ENCODE data around the gene CENPP. TPM values are rescaled to one million over a fixed set of nuclear protein-coding genes. Genes with fewer than 3 reads are reported as not detected.

CENPP gene
- total RNA-seq, 1 experiment from 2014 or later, result 24.2 TPM

GRCh38 chr9:92381775-92382174 is 56.0 kb downstream of the CENPP start:
- H3K4me1 ChIP-seq, result peaks cover 7% of the 10 kb centered on the region
- no peak overlapping the region for H3K27ac ChIP-seq
- H3K4me3 ChIP-seq, result no peak overlapping the region
- peaks cover 2% of the 10 kb centered on the region; the same call in 1 of the 2 replicates for H3K36me3 ChIP-seq
- DNase-seq, result no peak
- H3K27me3 ChIP-seq, result no peaks in the 10 kb centered on the region
- no peaks in the 10 kb centered on the region for H3K9me3 ChIP-seq (replicated peaks)

GRCh38 chr9:92384375-92384774 is 58.6 kb downstream of the CENPP start:
- Histone ChIP-seq H3K9me3 (replicated peaks) (no peaks in the 10 kb centered on the region), H3K4me3 (no peak overlapping the region), H3K4me1 (no peaks in the 10 kb centered on the region), H3K27ac (no peak overlapping the region), H3K36me3 (peaks cover 2% of the 10 kb centered on the region; the same call in 1 of the 2 replicates), H3K27me3 (no peaks in the 10 kb centered on the region)
- no peak for DNase-seq

GRCh38 chr9:92385001-92385400 is 59.2 kb downstream of the CENPP start:
- Histone ChIP-seq H3K27me3 (no peaks in the 10 kb centered on the region), H3K27ac (no peak overlapping the region), H3K9me3 (replicated peaks) (no peaks in the 10 kb centered on the region), H3K4me1 (no peaks in the 10 kb centered on the region), H3K4me3 (no peak overlapping the region), H3K36me3 (peaks cover 2% of the 10 kb centered on the region; the same call in 1 of the 2 replicates)
- DNase-seq, result no peak

- Histone ChIP-seq H3K36me3 (no peaks in the 10 kb centered on the region; the same call in 1 of the 2 replicates), H3K27me3 (no peaks in the 10 kb centered on the region), H3K4me3 (no peak overlapping the region), H3K9me3 (replicated peaks) (no peaks in the 10 kb centered on the region), H3K27ac (no peak overlapping the region), H3K4me1 (no peaks in the 10 kb centered on the region)
- no peak for DNase-seq
These were observed 59.7 kb downstream of the CENPP start for GRCh38 chr9:92385477-92385876.

GRCh38 chr9:92385953-92386352 is 60.2 kb downstream of the CENPP start:
- Histone ChIP-seq H3K27me3 (no peaks in the 10 kb centered on the region), H3K4me3 (no peak overlapping the region), H3K36me3 (no peaks in the 10 kb centered on the region), H3K9me3 (replicated peaks) (no peaks in the 10 kb centered on the region), H3K4me1 (no peaks in the 10 kb centered on the region), H3K27ac (no peak overlapping the region)
- DNase-seq, result no peak

- Histone ChIP-seq H3K9me3 (replicated peaks) (peaks cover 4% of the 10 kb centered on the region; the same call in 1 of the 2 replicates), H3K36me3 (no peaks in the 10 kb centered on the region), H3K4me1 (no peaks in the 10 kb centered on the region), H3K27me3 (no peaks in the 10 kb centered on the region), H3K27ac (no peak overlapping the region), H3K4me3 (no peak overlapping the region)
- no peak for DNase-seq
These were observed 66.9 kb downstream of the CENPP start for GRCh38 chr9:92392690-92393089.

GRCh38 chr9:92393686-92394085 is 67.9 kb downstream of the CENPP start:
- Histone ChIP-seq H3K36me3 (no peaks in the 10 kb centered on the region), H3K4me1 (no peaks in the 10 kb centered on the region), H3K4me3 (no peak overlapping the region), H3K27ac (no peak overlapping the region), H3K9me3 (replicated peaks) (peaks cover 4% of the 10 kb centered on the region; the same call in 1 of the 2 replicates), H3K27me3 (no peaks in the 10 kb centered on the region)
- DNase-seq, result no peak

GRCh38 chr9:92395617-92396016 is 69.9 kb downstream of the CENPP start:
- Histone ChIP-seq H3K27ac (no peak overlapping the region), H3K36me3 (peaks cover 4% of the 10 kb centered on the region; the same call in 1 of the 2 replicates), H3K27me3 (no peaks in the 10 kb centered on the region), H3K4me3 (no peak overlapping the region), H3K4me1 (no peaks in the 10 kb centered on the region), H3K9me3 (replicated peaks) (peaks cover 4% of the 10 kb centered on the region; the same call in 1 of the 2 replicates)
- DNase-seq, result no peak

GRCh38 chr9:92397853-92398252 is 72.1 kb downstream of the CENPP start:
- peaks cover 4% of the 10 kb centered on the region; the same call in 1 of the 2 replicates for H3K9me3 ChIP-seq (replicated peaks)
- no peak overlapping the region for H3K4me3 ChIP-seq
- H3K4me1 ChIP-seq, result no peaks in the 10 kb centered on the region
- H3K27me3 ChIP-seq, result no peaks in the 10 kb centered on the region
- no peak for DNase-seq
- H3K27ac ChIP-seq, result no peak overlapping the region
- H3K36me3 ChIP-seq, result peaks cover 4% of the 10 kb centered on the region; the same call in 1 of the 2 replicates

GRCh38 chr9:92402360-92402759 is 76.6 kb downstream of the CENPP start:
- H3K27ac ChIP-seq, result no peak overlapping the region
- no peak for DNase-seq
- no peaks in the 10 kb centered on the region for H3K4me1 ChIP-seq
- H3K4me3 ChIP-seq, result no peak overlapping the region
- H3K27me3 ChIP-seq, result no peaks in the 10 kb centered on the region
- peaks cover 4% of the 10 kb centered on the region; the same call in 1 of the 2 replicates for H3K36me3 ChIP-seq
- no peaks in the 10 kb centered on the region for H3K9me3 ChIP-seq (replicated peaks)

GRCh38 chr9:92402826-92403745 is 77.3 kb downstream of the CENPP start:
- no peaks in the 10 kb centered on the region for H3K27me3 ChIP-seq

GRCh38 chr9:92404042-92404836 is 78.5 kb downstream of the CENPP start, which contains the start of gene OGN:
TSS of gene OGN (minus strand) at chr9:92404578. CDS start at chr9:92403407, 1,171 bp downstream.
- Histone ChIP-seq H3K27me3 (no peaks in the 10 kb centered on the region), H3K4me3 (no peak within 1 kb of the TSS), H3K9me3 (replicated peaks) (no peaks in the 10 kb centered on the region), H3K36me3 (peaks cover 4% of the 10 kb centered on the region; the same call in 1 of the 2 replicates), H3K4me1 (no peaks in the 10 kb centered on the region), H3K27ac (no peak within 1 kb of the TSS)
- DNase-seq, result no peak

More at GRCh38 chr9:92402826-92403745, 77.3 kb downstream of the CENPP start:
- H3K36me3 ChIP-seq, result peaks cover 4% of the 10 kb centered on the region; the same call in 1 of the 2 replicates
- H3K4me1 ChIP-seq, result no peaks in the 10 kb centered on the region
- H3K9me3 ChIP-seq (replicated peaks), result no peaks in the 10 kb centered on the region
- H3K27ac ChIP-seq, result no peak overlapping the region
- no peak overlapping the region for H3K4me3 ChIP-seq
- no peak for DNase-seq

GRCh38 chr9:92405818-92406217 is 80.1 kb downstream of the CENPP start:
- H3K27me3 ChIP-seq, result no peaks in the 10 kb centered on the region
- no peaks in the 10 kb centered on the region for H3K36me3 ChIP-seq
- no peak overlapping the region for H3K27ac ChIP-seq
- no peaks in the 10 kb centered on the region for H3K4me1 ChIP-seq
- H3K9me3 ChIP-seq (replicated peaks), result no peaks in the 10 kb centered on the region
- no peak for DNase-seq
- no peak overlapping the region for H3K4me3 ChIP-seq

- no peaks in the 10 kb centered on the region for H3K36me3 ChIP-seq
- H3K4me3 ChIP-seq, result no peak overlapping the region
- H3K27me3 ChIP-seq, result no peaks in the 10 kb centered on the region
- H3K4me1 ChIP-seq, result no peaks in the 10 kb centered on the region
- no peaks in the 10 kb centered on the region for H3K9me3 ChIP-seq (replicated peaks)
- DNase-seq, result no peak
- H3K27ac ChIP-seq, result no peak overlapping the region
These were observed 80.7 kb downstream of the CENPP start for GRCh38 chr9:92406477-92406876.

GRCh38 chr9:92407818-92408217 is 82.1 kb downstream of the CENPP start:
- H3K9me3 ChIP-seq (replicated peaks), result no peaks in the 10 kb centered on the region
- H3K27ac ChIP-seq, result no peak overlapping the region
- H3K4me3 ChIP-seq, result no peak overlapping the region
- H3K27me3 ChIP-seq, result no peaks in the 10 kb centered on the region
- H3K4me1 ChIP-seq, result no peaks in the 10 kb centered on the region
- DNase-seq, result no peak
- H3K36me3 ChIP-seq, result no peaks in the 10 kb centered on the region

Data from SJCRH30 (cell line).